Effector memory CD8-positive, alpha-beta T cell (primary cell): ENCODE results near the gene CSTA.

Source experiments
- ATAC-seq: fragments of 150-1000 bp; cut with Tn5 transposase; replicated peaks from 2 replicates; pipeline ENCODE4 v1.10.0; 2021; ENCODE audit warnings: mild to moderate bottlenecking, moderate library complexity
- DNase-seq, 3 experiments: peaks; one replicate each; pipeline ENCODE4 v3.0.0; 2021
- H3K27ac Mint-ChIP-seq, 2 donors: one replicate each; pipeline ENCODE4 v1.8.0; 2022; ENCODE audit warnings: mild to moderate bottlenecking in 2 of 2, mixed read lengths in 2 of 2, moderate library complexity in 2 of 2
- H3K27me3 Mint-ChIP-seq, 2 donors: one replicate each; pipeline ENCODE4 v1.8.0; 2022; ENCODE audit warnings: mixed read lengths in 2 of 2
- H3K36me3 Mint-ChIP-seq: one replicate; pipeline ENCODE4 v1.8.0; 2022; ENCODE audit warnings: mild to moderate bottlenecking, moderate library complexity, mixed read lengths; ENCODE audit not compliant: insufficient read depth
- H3K4me1 Mint-ChIP-seq, 2 donors: one replicate each; pipeline ENCODE4 v1.8.0; 2022; ENCODE audit warnings: low read depth in 2 of 2, mixed read lengths in 2 of 2
- H3K4me3 Mint-ChIP-seq, 2 donors: one replicate each; pipeline ENCODE4 v1.8.0; 2022; ENCODE audit warnings: mild to moderate bottlenecking in 2 of 2, mixed read lengths in 2 of 2, moderate library complexity in 2 of 2
- H3K9me3 Mint-ChIP-seq, 2 donors: one replicate each; pipeline ENCODE4 v1.8.0; 2022; ENCODE audit warnings: mixed read lengths in 2 of 2

Gene CSTA

GRCh38 chr3:122307976-122308375 lies 17.1 kb upstream of the CSTA start:
- H3K27ac Mint-ChIP-seq, result no peak overlapping the region
- H3K4me1 Mint-ChIP-seq, result peaks cover 0 to 3% of the 10 kb centered on the region in 2 donors
- no peak overlapping the region for H3K4me3 Mint-ChIP-seq
- H3K27me3 Mint-ChIP-seq, result peaks cover 6% of the 10 kb centered on the region in 2 donors
- DNase-seq (no peak), ATAC-seq (no peak)
- no peaks in the 10 kb centered on the region for H3K9me3 Mint-ChIP-seq
- H3K36me3 Mint-ChIP-seq, result no peaks in the 10 kb centered on the region

GRCh38 chr3:122310361-122310760 lies 14.7 kb upstream of the CSTA start:
- H3K4me3 Mint-ChIP-seq, result no peak overlapping the region
- peaks cover 0 to 5% of the 10 kb centered on the region in 2 donors for H3K4me1 Mint-ChIP-seq
- DNase-seq, result no peak
- H3K9me3 Mint-ChIP-seq, result no peaks in the 10 kb centered on the region
- no peaks in the 10 kb centered on the region for H3K36me3 Mint-ChIP-seq
- no peak overlapping the region for H3K27ac Mint-ChIP-seq
- no peak for ATAC-seq
- H3K27me3 Mint-ChIP-seq, result peaks cover 8 to 10% of the 10 kb centered on the region in 2 donors

GRCh38 chr3:122312826-122313225 lies 12.2 kb upstream of the CSTA start:
- no peak overlapping the region for H3K27ac Mint-ChIP-seq
- DNase-seq, result no peak
- no peak for ATAC-seq
- peaks cover 0 to 5% of the 10 kb centered on the region in 2 donors for H3K4me1 Mint-ChIP-seq
- no peaks in the 10 kb centered on the region for H3K36me3 Mint-ChIP-seq
- H3K9me3 Mint-ChIP-seq, result no peaks in the 10 kb centered on the region
- no peak overlapping the region for H3K4me3 Mint-ChIP-seq
- peaks cover 23 to 25% of the 10 kb centered on the region in 2 donors for H3K27me3 Mint-ChIP-seq

DNA sequence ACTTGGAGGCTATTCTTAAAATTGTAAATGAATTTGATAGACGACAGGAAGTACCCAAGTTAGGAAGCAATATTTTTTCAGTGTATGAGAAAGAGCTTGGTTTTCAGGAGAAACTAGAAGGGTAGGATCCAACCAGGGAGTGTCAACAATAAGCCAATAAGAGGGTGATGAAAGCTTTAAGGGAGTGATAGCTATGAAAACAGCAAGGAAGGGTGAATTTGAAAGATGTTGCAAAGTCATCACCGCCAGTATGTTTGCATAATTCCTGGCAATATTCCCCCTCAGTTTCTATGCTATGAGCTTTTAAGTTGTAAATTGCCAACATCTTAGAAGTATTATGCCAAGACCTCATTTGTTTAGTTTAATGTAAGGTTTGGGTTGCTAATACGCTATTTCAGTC lies 11.8 kb upstream of the CSTA start:
- Mint-ChIP-seq H3K27ac (no peak overlapping the region), H3K9me3 (peaks cover 0 to 2% of the 10 kb centered on the region in 2 donors), H3K27me3 (peaks cover 27 to 30% of the 10 kb centered on the region in 2 donors), H3K4me1 (peaks cover 0 to 5% of the 10 kb centered on the region in 2 donors), H3K4me3 (no peak overlapping the region), H3K36me3 (no peaks in the 10 kb centered on the region)
- DNase-seq (no peak), ATAC-seq (no peak)

DNA sequence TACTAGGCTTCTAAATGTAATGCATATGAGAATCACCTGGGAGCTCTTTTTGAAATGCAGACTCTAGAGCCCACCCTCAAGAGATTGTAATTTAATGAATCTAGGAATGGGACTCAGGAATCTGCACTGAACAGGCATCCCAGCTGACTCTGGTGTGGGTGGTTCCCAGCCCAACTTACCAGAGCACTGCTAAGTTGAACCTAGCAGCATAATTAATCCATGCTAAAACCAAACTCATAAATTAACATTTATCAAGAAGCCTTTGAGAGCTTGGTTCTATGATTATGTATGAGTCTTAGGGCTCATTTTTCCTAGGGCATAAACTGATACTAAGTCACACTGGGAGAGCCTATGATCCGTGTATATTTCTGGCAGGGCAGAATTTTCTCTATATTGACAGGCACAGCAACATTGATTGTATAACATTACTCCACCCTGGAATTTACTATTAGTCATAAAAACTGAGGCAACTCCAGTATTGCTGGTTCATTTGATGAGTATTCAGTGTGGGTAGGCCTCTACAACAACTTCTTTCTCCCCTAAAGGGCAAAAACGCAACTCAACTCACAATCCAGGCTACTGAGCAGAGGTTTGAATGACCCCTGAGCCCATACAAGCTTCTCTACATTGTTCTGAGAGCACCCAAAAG lies 10.7 kb upstream of the CSTA start:
- H3K27me3 Mint-ChIP-seq, result peaks cover 26 to 28% of the 10 kb centered on the region in 2 donors
- H3K9me3 Mint-ChIP-seq, result peaks cover 0 to 4% of the 10 kb centered on the region in 2 donors
- H3K36me3 Mint-ChIP-seq, result no peaks in the 10 kb centered on the region
- DNase-seq (no peak), ATAC-seq (no peak)
- no peak overlapping the region for H3K4me3 Mint-ChIP-seq
- H3K27ac Mint-ChIP-seq, result no peak overlapping the region
- peaks cover 0 to 5% of the 10 kb centered on the region in 2 donors for H3K4me1 Mint-ChIP-seq

GRCh38 chr3:122315619-122316018 lies 9.4 kb upstream of the CSTA start:
- no peak for ATAC-seq
- Mint-ChIP-seq H3K4me3 (no peak overlapping the region), H3K27me3 (peaks cover 26 to 28% of the 10 kb centered on the region in 2 donors), H3K27ac (no peak overlapping the region), H3K4me1 (peaks cover 0 to 5% of the 10 kb centered on the region in 2 donors), H3K36me3 (no peaks in the 10 kb centered on the region), H3K9me3 (peaks cover 0 to 4% of the 10 kb centered on the region in 2 donors)
- no peak for DNase-seq

DNA sequence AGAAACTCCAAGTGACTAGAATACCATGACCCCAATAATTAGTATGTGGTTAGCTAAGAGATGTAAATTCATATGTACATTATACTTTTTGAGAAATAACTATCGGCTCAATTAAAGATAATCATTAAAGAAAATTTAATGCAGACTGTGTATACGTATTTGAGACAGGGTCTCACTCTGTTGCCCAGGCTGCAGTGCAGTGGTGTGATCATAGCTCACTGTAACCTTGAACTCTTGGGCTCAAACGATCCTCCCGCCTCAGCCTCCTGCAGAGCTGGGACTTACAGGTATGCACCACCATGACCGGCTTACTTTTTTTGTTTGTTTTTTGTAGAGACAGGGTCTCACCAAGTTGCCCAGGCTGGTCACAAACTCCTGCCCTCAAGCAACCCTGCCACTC lies 8.7 kb upstream of the CSTA start:
- no peak overlapping the region for H3K27ac Mint-ChIP-seq
- no peak for DNase-seq
- no peak for ATAC-seq
- peaks cover 0 to 5% of the 10 kb centered on the region in 2 donors for H3K4me1 Mint-ChIP-seq
- H3K27me3 Mint-ChIP-seq, result peaks cover 26 to 28% of the 10 kb centered on the region in 2 donors
- no peaks in the 10 kb centered on the region for H3K36me3 Mint-ChIP-seq
- H3K9me3 Mint-ChIP-seq, result peaks cover 0 to 4% of the 10 kb centered on the region in 2 donors
- no peak overlapping the region for H3K4me3 Mint-ChIP-seq

DNA sequence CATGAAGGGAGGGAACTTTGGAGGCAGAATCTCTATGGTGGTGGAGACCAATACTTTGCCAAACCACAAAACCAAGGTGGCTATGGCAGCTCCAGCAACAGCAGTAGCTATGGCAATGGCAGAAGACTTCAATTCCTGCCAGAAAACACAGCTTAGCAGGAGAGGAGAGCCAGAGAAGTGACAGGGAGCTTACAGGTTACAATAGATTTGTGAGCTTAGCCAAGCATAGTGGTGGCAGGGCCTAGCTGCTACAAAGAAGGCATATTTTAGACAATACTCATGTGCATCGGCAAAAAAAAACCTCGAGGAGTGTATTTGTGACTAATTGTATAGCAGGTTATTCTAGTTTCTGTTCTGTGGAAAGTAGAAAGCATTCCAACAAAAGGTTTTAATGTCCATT lies 6.4 kb upstream of the CSTA start:
- ATAC-seq (no peak), DNase-seq (no peak)
- H3K27me3 Mint-ChIP-seq, result peaks cover 26 to 28% of the 10 kb centered on the region in 2 donors
- no peaks in the 10 kb centered on the region for H3K36me3 Mint-ChIP-seq
- H3K9me3 Mint-ChIP-seq, result peaks cover 0 to 4% of the 10 kb centered on the region in 2 donors
- no peak overlapping the region for H3K27ac Mint-ChIP-seq
- no peaks in the 10 kb centered on the region for H3K4me1 Mint-ChIP-seq
- H3K4me3 Mint-ChIP-seq, result no peak overlapping the region

DNA sequence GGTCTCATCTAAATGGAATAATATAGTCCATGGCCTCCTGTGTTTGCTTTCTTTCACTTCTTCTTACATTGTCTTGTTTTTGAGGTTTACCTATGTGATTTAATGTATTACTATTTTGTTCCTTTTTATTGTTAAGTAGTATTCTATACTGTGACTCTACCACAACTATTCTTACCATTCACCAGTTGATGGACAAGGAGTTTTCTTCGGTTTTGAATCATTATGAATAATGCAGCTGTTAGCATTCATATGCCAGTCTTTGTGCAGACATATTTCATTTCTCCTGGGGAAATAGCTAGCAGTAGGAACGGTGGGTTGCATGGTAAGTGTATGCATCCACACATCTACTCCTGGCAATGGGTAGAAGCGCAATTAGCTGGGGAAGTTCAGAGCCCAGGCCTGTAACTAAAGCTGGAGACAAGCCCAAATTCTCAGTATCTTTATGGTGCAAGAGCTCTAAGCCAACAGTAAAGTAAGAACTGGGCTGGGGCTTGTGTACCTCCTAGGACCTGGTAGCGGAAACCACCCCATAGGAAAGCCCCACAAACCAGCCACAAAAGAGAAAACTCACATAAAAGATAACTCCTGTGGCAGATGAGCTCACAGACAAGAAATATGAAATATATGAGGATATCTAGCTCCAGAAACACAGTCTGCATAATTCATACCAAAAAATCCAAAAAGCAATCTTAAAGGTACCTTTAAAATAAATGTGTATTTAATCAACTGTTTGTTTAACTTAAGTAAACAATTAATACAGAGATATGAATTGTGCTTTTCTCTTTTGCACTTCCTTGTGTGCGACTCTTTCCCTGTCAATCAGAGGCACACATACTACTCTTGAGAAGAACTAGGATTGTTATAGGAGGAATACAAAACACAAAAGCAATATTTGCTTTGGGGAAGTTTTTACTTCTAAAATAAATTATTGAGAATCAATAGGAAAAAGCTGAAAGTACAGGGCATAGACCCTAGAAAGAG lies 2.7 kb upstream of the CSTA start:
- no peaks in the 10 kb centered on the region for H3K36me3 Mint-ChIP-seq
- H3K9me3 Mint-ChIP-seq, result peaks cover 0 to 4% of the 10 kb centered on the region in 2 donors
- no peak overlapping the region for H3K27ac Mint-ChIP-seq
- H3K4me3 Mint-ChIP-seq, result no peak overlapping the region
- no peaks in the 10 kb centered on the region for H3K4me1 Mint-ChIP-seq
- DNase-seq, result no peak
- peak; percentile 74 for ATAC-seq
- peaks cover 12 to 15% of the 10 kb centered on the region in 2 donors for H3K27me3 Mint-ChIP-seq

- H3K27ac Mint-ChIP-seq, result no peak overlapping the region
- ATAC-seq, result no peak
- H3K27me3 Mint-ChIP-seq, result no peaks in the 10 kb centered on the region
Observed at GRCh38 chr3:122325769-122326168, 721 bp downstream of the CSTA start.

GRCh38 chr3:122331886-122332285 lies 6.8 kb downstream of the CSTA start:
- Mint-ChIP-seq H3K36me3 (no peaks in the 10 kb centered on the region), H3K9me3 (no peaks in the 10 kb centered on the region), H3K27me3 (peaks cover 27 to 31% of the 10 kb centered on the region in 2 donors), H3K4me3 (no peak overlapping the region), H3K4me1 (no peaks in the 10 kb centered on the region), H3K27ac (no peak overlapping the region)
- ATAC-seq (no peak), DNase-seq (no peak)

More at GRCh38 chr3:122325769-122326168, 721 bp downstream of the CSTA start:
- Mint-ChIP-seq H3K9me3 (no peaks in the 10 kb centered on the region), H3K4me1 (no peaks in the 10 kb centered on the region), H3K4me3 (no peak overlapping the region), H3K36me3 (no peaks in the 10 kb centered on the region)
- DNase-seq, result no peak

- Mint-ChIP-seq H3K27ac (no peak overlapping the region), H3K9me3 (no peaks in the 10 kb centered on the region), H3K4me3 (no peak overlapping the region), H3K4me1 (no peaks in the 10 kb centered on the region), H3K27me3 (peaks cover 27 to 31% of the 10 kb centered on the region in 2 donors), H3K36me3 (no peaks in the 10 kb centered on the region)
- DNase-seq, result no peak
- ATAC-seq, result no peak
Observed at GRCh38 chr3:122332551-122332950, 7.5 kb downstream of the CSTA start.

DNA sequence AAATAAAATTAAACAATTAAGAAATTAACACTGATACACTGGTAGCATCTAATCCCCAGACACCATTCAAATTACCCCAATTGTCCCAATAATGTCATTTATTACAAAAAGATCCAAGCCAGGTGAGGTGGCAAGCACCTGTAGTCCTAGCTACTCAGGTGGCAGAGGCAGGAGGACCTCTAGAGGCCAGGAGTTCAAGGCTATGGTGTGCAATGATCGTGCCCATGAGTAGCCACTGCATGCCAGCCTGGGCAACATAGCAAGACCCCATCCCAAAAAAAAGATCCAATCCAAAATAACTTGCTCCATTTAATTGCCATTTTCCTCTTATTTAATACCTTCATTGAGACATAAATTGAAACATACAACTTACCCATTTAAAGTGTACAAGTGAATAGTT lies 17.8 kb downstream of the CSTA start:
- Mint-ChIP-seq H3K4me1 (no peaks in the 10 kb centered on the region), H3K36me3 (no peaks in the 10 kb centered on the region), H3K27me3 (peaks cover 14 to 19% of the 10 kb centered on the region in 2 donors), H3K9me3 (no peaks in the 10 kb centered on the region), H3K27ac (no peak overlapping the region), H3K4me3 (no peak overlapping the region)
- DNase-seq (no peak), ATAC-seq (no peak)

DNA sequence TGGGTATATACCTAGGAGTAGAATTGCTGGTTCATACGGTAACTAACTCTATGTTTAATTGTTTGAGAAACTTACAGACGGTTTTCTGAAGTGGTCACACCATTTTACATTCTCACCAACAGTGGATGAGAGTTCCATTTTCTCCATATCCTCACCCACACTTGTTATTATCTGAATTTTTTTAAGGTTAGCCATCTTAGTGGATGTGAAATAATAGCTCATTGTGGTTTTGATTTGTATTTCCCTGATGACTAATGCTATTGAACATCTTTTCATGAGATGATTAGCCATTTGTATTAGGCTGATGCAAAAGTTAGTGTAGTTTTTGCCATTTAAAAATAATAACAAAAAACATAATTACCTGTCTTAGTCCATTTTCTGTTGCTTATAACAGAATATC lies 18.6 kb downstream of the CSTA start:
- no peak overlapping the region for H3K27ac Mint-ChIP-seq
- DNase-seq, result no peak
- H3K36me3 Mint-ChIP-seq, result no peaks in the 10 kb centered on the region
- no peak overlapping the region for H3K4me3 Mint-ChIP-seq
- ATAC-seq, result no peak
- H3K4me1 Mint-ChIP-seq, result no peaks in the 10 kb centered on the region
- H3K27me3 Mint-ChIP-seq, result peaks cover 21 to 24% of the 10 kb centered on the region in 2 donors
- H3K9me3 Mint-ChIP-seq, result no peaks in the 10 kb centered on the region
